ENCODE measurements around the gene PRICKLE3. TPM values are rescaled to one million over a fixed set of nuclear protein-coding genes. Genes with fewer than 3 reads are reported as not detected.
"Not testable (repeated sequence)": the region's sequence is repeated elsewhere in the genome, so short reads cannot be mapped to it uniquely, and the experiment has no call there.

PRICKLE3 gene
- total RNA-seq, 1 donor from 2014 or later = 16.4 TPM

- DNase-seq = no peak
- no peaks in the 10 kb centered on the region for H3K4me1 ChIP-seq
- no peaks in the 10 kb centered on the region for H3K36me3 ChIP-seq
- ATAC-seq = no peak
- H3K4me3 ChIP-seq = no peak overlapping the region
- no peaks in the 10 kb centered on the region for H3K27me3 ChIP-seq
- intact Hi-C loops (cut with DNase I) = no loop called here
- no peak for TF ChIP-seq CTCF (IDR thresholded peaks at IDR 0.05)
- H3K27ac ChIP-seq = no peak overlapping the region
- no peaks in the 10 kb centered on the region for H3K9me3 ChIP-seq
Measured at GRCh38 chrX:49160908-49161307, 25.3 kb downstream of the PRICKLE3 start.

GRCh38 chrX:49157194-49157593, 29.0 kb downstream of the PRICKLE3 start:
- H3K27ac ChIP-seq = no peak overlapping the region
- ATAC-seq = no peak
- intact Hi-C loops (cut with DNase I) = no loop called here
- H3K36me3 ChIP-seq = no peaks in the 10 kb centered on the region
- no peak for TF ChIP-seq CTCF (IDR thresholded peaks at IDR 0.05)
- no peaks in the 10 kb centered on the region for H3K27me3 ChIP-seq
- no peaks in the 10 kb centered on the region for H3K4me1 ChIP-seq
- H3K4me3 ChIP-seq = no peak overlapping the region
- H3K9me3 ChIP-seq = no peaks in the 10 kb centered on the region
- no peak for DNase-seq

- peak; percentile 94 for DNase-seq
- Histone ChIP-seq H3K36me3 (no peaks in the 10 kb centered on the region), H3K27me3 (no peaks in the 10 kb centered on the region), H3K9me3 (no peaks in the 10 kb centered on the region), H3K4me1 (no peaks in the 10 kb centered on the region), H3K27ac (peak overlapping the region; percentile 92), H3K4me3 (peak overlapping the region; percentile 56)
- peak; percentile 66 for TF ChIP-seq CTCF (IDR thresholded peaks at IDR 0.05)
- intact Hi-C loops (cut with DNase I) = no loop called here
- peak; percentile 97 for ATAC-seq
Measured at GRCh38 chrX:49155900-49156837, 30.0 kb downstream of the PRICKLE3 start.

DNA sequence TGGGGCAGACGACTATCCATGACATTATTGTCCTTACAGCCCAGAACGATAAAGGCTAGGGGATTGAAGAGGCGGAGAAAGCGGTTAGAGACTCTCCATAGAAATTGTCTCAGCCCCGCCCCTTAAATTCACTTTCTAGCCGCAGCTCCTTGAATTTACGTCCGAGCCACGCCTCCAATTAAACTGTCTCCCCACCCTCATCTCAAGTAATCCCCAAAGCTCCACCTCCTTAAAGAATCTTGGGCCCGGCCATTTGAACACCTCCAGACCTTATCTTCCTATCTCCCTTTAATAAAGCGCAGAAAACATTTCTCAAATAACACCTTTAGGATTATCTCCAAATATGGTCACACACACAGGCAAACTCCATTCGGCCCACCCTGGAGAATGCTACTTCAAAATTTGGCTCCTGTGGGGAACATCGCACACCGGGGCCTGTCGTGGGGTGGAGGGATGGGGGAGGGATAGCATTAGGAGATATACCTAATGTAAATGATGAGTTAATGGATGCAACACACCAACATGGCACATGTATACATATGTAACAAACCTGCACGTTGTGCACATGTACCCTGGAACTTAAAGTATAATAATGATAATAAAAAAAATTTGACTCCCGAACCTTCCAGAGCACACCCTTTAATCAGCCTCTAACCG, 30.8 kb downstream of the PRICKLE3 start:
- TF ChIP-seq CTCF (IDR thresholded peaks at IDR 0.05) = no peak
- Histone ChIP-seq H3K27me3 (no peaks in the 10 kb centered on the region), H3K4me3 (peak overlapping the region; percentile 56), H3K4me1 (no peaks in the 10 kb centered on the region), H3K9me3 (no peaks in the 10 kb centered on the region), H3K27ac (peak overlapping the region; percentile 92), H3K36me3 (no peaks in the 10 kb centered on the region)
- DNase-seq (no peak), ATAC-seq (peak; percentile 63)
- intact Hi-C loops (cut with DNase I) = no loop called here

DNA sequence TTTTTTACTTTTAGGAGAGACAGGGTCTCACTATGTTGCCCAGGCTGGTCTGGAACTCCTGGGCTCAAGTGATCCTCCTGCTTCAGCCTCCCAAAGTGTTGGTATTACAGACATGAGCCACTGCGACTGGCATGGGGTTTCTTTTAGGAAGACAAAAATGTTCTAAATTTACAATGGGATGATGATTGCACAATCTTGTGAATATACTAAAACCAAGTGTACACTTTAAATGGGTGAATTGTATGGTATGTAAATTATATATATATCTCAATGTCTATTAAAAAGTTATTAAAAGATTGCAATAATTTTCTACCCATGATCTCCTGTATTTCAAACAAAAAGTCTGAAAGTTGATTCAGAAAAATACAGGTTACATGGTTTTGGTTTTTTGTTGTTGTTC, 32.7 kb downstream of the PRICKLE3 start:
- Histone ChIP-seq H3K9me3 (no peaks in the 10 kb centered on the region), H3K4me1 (no peaks in the 10 kb centered on the region), H3K4me3 (no peak overlapping the region), H3K27ac (no peak overlapping the region), H3K36me3 (no peaks in the 10 kb centered on the region), H3K27me3 (no peaks in the 10 kb centered on the region)
- DNase-seq (no peak), ATAC-seq (no peak)
- TF ChIP-seq CTCF (IDR thresholded peaks at IDR 0.05) = no peak
- intact Hi-C loops (cut with DNase I) = no loop called here

DNA sequence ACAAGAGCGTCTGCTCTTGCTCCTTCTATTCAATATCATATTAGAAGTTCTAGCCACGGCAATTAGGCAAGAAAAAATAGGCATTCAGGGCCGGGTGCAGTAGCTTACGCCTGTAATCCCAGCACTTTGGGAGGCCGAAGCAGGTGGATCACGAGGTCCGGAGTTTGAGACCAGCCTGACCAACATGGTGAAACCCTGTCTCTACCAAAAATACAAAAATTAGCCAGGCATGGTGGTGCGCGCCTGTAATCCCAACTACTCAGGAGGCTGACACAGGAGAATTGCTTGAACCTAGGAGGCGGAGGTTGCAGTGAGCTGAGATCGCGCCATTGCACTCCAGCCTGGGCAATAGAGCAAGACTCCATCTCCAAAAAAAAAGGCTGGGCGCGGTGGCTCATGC, 36.9 kb downstream of the PRICKLE3 start:
- H3K9me3 ChIP-seq; H3K27ac ChIP-seq; H3K27me3 ChIP-seq; H3K4me1 ChIP-seq; H3K36me3 ChIP-seq; H3K4me3 ChIP-seq; ATAC-seq; intact Hi-C loops (cut with DNase I); DNase-seq: not testable (repeated sequence)

DNA sequence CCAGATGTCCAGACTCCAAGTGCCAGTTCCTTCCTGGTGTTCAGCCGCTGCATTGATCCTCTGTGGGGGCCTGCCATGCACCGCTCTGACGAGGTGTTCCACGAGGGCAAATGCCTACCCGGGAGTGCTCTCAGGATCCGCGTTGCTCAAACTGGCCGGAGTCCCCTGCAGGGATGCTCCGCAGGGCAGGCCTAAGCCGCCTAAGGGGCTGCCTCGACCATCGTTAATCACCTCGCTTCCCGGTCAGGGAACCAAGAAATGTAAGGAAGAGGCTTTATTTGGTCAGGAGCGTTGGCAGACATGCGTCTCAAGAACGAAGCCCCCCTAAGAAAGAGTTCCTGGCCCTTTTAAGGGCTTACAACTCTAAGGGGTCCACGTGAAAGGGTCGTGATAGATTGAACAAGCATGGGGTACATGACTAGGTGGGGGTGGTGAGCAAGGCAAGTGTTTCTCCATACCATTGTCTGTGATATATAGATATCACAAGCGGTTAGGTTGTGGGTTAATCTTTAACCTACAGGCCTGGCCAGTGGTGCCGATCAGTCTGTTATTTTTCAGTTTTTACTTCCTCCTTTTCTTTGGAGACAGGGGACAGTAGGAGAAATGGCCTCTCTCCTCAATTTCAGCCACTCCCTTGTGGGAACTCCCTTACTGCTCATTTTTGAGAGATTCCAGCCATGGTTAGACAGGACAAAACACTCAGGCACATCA, 37.6 kb downstream of the PRICKLE3 start:
- not testable (repeated sequence) for ATAC-seq, H3K27ac ChIP-seq

More for the DNA sequence above, 37.6 kb downstream of the PRICKLE3 start:
- H3K9me3 ChIP-seq; DNase-seq; intact Hi-C loops (cut with DNase I); H3K27me3 ChIP-seq; H3K4me3 ChIP-seq; H3K36me3 ChIP-seq; H3K4me1 ChIP-seq: not testable (repeated sequence)
